GM23338 (cell line): ENCODE data around the gene MLF1.

Experiments used
- POLR2AphosphoS5 ChIP-seq: IDR thresholded peaks from 2 replicates; pipeline ENCODE4 v1.6.1; 2016; ENCODE audit warnings: antibody characterized with exemption, low read depth
- TF ChIP-seq, protein P1 (sequence below), 2 experiments: fragments of 200-600 bp in 1 of 2; sonication (generic) in 1 of 2; conservative IDR thresholded peaks; 2 replicates each; pipeline versions ENCODE4 v1.5.1 to v1.6.1; 2016 to 2017; ENCODE audit warnings: antibody characterized with exemption in 2 of 2, low read depth in 2 of 2, mild to moderate bottlenecking in 2 of 2, moderate library complexity in 1 of 2

DNA sequence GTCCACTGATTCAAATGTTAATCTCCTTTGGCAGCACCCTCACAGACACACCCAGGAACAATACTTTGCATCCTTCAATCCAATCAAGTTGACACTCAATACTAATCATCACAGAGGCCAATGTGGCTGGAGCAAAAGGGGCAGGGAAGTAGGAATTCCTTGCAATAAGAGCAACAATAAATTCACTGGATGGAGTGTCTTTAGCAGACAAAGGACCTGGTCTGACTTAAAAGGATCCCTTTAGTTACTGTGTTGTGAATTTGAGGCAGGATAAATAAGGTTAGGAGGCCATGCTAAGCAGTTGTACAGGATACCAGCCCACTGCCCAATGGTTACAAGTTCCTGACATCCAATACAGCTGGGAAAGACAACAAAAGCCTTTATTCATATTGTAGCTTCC is 61.0 kb downstream of the MLF1 start:
- TF ChIP-seq, protein P1, sequence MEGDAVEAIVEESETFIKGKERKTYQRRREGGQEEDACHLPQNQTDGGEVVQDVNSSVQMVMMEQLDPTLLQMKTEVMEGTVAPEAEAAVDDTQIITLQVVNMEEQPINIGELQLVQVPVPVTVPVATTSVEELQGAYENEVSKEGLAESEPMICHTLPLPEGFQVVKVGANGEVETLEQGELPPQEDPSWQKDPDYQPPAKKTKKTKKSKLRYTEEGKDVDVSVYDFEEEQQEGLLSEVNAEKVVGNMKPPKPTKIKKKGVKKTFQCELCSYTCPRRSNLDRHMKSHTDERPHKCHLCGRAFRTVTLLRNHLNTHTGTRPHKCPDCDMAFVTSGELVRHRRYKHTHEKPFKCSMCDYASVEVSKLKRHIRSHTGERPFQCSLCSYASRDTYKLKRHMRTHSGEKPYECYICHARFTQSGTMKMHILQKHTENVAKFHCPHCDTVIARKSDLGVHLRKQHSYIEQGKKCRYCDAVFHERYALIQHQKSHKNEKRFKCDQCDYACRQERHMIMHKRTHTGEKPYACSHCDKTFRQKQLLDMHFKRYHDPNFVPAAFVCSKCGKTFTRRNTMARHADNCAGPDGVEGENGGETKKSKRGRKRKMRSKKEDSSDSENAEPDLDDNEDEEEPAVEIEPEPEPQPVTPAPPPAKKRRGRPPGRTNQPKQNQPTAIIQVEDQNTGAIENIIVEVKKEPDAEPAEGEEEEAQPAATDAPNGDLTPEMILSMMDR (conservative IDR thresholded peaks at IDR 0.05; ENCODE audit: low read depth in 2 of 2) = no peak
- TF ChIP-seq POLR2AphosphoS5 = no peak
